NCI-H187 (cell line): ENCODE data around the gene TST.
A peak's percentile ranks its signal among the peaks of the same experiment; 100 is the strongest.

Source experiments
- DNase-seq, 2 experiments: peaks; one replicate each; lab custom pipeline; 2025; lab: John Stamatoyannopoulos, UW

Gene TST

DNA sequence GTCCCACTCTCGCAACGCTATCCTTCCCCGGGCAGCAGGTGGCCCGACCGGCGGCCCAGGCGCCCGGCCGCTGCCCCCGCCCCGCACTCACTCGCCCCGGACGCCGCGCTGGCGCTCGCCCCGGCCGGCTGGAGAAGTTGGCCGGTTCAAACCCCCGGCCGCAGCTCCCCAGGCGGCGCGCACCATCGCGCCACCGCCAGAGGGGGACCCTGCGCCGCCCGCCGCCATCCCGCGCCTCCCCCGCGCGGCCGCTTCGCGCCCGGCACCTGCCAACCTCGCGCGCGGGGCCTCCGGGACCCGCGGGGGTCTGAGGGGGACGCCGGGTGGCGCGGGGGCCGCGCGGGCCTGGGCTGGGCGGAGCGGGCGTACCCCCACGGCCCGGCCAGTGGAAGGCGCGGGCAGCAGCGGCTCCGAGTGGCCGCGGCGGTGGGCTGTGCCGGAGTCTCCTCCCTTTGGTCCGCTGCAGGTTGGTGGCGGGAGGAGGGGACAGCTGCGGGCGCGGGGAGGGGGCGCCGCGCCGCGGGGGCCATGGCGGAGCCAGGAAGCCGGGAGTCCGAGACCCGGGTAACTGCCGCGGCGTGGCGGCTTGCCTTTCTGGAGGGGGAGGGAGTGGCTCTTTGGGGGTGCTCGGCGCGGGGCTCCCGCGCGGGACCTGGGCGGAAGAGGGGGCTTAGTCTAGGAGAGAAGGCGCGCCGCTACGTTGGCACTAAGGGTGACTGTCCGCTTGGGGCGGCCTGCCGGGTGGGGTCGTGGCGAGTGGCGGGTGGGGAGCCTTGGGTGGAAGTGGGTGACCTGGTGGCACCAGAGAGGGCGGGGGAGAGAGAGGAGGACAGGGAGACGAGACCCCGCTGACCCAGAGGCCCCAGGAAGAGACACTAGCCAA lies at the start of gene TST, which contains the start of gene MPST:
TST (minus strand) TSS at position 139 of the 883 bp plus-strand sequence. CDS start 715 bp downstream, outside the sequence.
MPST (plus strand) TSS at position 434 of the 883 bp plus-strand sequence; CDS start at position 529, 95 bp downstream.
- no peak for DNase-seq

DNA sequence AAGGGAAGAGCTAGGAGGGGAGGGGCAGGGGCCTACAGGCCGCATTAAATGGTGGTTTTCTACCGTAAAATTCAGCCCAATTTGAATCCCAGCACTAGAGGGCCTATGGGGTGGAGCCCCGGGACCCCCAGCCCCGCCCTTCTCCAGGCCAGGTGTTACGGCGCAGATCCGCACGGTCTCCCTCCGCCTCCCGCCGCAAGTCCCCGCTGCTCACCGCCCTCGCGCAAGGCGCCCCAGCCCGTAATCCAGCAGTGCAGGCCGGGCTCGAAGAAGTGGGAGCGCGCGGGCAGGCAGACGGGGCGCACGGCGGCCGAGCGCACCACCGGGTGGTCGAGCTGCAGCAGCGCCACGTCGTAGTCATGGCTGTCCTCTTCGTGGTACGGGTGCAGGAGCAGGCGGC lies 49.6 kb upstream of the TST start:
- no peak for DNase-seq

DNA sequence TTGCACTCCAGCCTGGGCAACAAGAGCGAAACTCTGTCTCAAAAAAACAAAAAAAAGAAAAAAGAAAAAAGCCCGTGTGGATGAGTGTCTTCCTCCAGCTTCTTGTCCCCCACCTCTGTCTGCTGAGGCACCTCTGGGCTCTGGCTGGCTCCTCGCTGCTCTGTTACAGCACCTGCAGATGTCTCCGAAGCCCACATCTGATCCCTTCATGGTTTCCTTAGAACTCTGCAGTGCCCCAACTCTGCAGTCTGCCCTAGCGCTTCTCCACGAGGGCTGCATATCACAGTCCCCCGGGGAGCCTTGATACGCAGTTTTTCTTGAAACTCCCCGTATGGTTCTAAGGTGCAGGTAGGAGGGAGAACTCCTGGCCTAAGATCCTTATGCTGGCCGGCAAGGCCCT lies 48.2 kb upstream of the TST start:
- no peak for DNase-seq

DNA sequence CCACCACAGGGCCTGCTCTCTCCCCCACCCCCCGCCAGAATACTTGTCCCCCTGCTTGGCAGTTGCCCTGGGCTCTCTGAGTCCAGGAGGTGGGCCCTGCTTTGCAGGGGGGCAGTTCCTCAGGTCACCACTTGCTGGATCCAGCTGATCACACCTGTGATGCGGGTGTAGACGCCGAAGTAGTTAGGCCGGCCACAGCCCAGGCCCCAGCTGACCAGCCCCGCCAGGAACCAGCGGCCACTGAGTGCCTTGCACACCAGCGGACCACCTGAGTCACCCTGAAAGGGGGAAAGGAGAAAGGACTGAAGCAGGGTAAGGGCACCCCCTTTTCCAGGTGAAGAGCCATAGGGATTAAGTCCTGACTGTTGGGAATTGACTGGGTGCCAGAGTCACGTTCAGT lies 46.7 kb upstream of the TST start:
- DNase-seq: no peak

DNA sequence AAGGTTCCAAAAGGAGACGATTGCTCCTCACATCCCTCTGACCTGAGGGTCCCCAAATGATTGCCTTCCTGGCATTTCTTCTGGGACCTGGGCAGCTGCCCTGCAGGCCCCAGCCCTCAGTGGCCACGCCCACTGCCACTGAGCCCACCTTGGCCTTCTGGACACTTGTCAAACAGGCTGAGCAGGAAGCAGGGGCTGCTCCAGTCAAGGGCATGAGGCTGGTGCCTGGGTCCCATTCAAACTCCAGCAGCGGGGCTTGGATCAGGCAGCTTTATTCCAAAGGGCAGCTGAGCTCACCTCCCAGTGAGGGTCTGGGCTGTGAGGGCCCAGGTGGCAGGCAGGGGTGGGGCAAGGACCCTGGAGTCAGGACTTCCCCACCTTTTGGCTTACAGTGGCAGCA lies 45.9 kb upstream of the TST start:
- DNase-seq: no peak

DNA sequence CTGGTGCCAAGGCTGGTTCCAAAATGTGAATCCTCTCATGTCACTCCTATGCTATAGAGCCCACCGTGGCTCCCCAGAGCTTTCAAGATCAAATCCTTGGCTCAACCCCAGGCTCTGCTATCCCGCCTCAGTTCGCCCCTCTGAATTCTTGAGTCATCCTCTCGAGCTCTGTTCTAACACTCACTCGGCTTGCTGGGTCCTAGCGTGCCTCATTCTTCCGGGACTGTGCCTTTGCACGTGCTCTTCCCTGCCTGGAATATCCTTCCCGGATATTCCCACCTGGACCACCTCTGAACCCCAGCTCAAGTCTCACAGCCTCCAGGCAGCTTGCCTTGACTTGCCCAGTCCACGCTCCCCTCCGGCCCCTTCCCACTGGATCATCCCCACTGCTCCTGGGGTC lies 45.3 kb upstream of the TST start:
- DNase-seq: no peak

DNA sequence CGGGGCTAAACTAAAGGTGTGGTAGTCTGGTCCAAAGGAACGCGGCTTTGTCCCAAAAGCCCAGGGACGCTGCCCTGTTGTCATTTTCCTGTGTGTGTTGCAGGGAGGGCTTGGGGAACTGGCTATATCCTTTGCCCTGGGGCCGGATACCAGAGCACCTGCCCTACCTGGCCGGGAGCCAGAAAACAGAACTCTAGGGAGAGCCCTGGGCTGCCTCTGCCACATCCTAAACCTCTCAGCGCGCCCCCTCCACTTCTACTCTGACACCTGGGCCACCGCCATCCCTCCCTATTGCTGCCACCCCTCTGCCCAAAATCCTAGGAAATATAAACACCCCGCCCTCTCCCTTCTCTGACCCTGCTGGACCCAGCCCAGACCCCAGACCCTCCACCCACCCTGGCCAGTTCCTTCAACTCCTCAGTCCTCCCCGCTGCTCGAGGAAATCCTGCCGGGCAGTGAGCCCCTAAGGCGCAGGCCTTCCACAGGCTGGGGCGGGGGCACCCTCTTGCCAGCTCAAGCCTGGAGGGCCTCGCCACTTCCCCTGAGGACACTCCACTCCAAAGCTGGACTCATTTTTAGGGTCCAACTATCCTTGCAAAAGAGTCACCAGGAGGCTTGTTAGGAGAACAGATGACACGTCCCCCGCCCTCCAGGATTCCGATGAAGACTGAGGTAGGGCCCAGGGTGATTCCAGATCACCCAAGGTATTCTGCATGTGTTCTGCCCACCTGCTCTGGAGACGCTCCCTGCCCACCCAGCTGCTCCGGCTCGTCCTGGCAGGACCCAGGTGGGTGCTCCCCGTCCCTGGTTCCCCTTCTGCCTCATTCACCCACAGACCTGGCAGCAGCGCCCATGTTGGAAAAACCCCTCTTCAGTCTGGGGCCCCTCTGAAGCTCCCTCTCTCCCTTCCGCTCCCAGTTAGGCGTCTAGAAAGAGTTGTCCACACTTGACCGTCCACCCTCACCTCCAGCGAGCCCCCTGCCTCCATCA lies 44.5 kb upstream of the TST start:
- peak in 1 of 2 experiments; percentile 2 for DNase-seq

DNA sequence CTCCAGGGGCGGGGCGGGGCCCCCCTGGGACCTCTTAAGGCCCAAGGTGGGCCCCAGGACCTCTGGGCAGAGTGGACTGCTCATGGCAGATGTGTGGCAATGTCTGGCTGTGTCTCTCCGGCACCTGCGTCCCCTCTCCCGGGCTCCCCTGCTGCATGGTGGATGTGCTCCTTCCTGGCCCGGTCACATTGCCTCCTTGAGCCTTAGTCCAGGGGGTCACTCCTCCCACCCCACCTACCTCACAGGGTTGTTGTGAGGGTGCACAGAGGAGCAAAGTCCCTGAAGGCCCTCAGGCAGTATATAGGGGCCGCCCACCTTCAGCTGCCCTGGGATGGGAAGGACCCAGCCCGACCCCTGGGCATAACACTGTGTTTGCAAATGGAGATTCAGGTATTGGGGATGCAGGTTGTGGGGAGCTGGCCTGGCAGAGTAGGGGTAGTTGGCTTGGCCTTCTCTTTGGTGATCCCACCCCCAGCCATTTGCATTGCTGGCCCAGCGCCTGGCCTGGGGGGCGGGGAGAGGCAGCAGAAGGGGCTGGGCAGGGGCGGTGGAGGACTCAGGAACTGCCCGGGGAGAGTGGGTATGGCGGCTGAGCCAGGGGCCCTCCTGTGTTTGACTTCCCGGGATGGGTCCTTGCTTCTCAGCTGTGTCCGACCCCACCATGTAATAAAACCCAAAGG lies 43.6 kb upstream of the TST start:
- DNase-seq: no peak

DNA sequence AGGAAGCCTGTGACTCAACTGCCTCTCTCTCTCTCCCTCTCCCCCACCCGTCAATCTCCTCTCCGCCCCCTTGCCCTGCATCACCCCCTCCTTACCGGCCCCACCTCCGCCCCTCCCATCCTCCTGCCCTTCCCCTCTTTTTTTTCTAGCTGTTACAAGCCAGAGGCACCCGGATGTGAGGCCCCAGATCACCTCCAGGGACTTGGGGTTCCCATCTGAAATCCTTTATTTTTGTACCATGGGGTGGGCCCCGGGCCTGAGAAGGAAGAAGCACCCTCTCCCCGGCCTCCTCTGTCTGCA lies 43.1 kb upstream of the TST start:
- no peak for DNase-seq

DNA sequence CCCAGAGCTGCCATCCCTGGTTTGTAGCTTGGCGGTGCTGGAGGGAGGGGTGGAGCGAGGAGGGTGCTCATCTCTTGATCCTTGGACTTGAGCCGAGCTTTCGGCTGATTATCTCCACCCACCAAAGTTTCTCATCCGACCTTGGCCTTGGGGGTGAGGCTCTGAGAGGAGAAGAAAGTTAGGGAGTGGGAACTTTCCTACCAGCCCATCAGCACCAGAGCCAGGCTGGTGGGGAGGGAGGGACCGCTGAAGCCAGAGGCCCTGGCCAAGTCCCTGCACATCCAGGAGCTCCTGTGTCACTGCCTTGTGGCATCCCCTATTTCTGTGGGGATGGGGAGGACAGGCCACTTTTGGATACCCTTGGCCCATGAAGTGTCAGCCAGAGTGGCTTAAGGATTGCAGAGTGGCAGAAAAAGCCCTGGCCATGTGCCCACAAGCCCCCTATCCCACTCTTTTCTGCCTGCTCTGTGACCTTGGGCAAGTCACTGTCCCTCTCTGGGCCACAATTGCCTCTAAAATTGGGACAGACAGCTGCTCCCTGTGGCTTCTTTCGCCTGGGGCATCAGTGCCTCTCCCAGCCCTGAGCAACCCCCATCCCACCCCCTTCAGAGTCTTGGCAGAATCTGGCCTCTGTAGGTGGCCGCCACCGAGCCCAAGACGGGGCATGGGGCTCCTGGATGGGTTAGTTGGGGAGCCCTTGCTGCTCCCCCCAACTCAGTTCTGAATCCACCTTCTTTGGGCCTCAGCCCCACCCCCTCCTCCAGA lies 42.5 kb upstream of the TST start:
- DNase-seq: no peak

DNA sequence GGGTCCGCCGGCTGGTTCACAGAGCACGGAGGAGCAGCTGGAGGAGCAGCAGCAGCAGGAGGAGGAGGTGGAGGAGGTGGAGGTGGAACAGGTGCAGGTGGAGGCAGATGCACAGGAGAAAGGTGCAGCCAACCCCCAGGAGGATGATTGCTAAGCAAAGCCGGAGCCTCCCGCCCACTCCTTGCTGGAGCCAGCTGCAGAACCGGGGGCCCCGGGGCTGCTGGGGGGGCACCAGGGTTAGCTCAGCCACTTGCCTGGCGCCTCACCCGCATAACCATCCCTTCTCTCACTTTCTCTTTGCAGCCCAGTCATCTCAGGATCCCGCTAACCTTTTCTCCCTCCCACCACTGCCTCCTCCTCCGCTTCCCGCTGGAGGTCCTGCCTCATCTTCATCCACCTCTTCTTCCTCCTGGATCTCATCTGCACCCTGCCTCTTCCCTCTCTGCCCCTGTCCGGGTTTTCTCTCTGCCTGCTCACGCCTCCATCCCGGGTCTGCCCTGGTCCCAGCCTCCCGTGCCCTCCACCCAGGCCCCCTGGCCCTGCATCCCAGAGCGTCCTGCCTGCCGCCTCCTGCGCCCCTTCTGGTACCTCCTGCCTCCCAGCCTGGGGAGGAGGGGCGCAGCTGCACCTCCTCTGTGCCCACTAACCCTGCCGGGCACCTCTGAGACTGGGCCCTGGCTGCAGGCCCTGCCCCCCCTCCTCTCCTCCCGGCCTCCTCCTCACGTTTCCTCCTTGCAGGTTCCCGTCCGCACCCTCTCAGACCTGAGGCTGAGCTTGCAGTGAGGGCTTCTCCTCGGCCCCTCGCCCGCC lies 41.8 kb upstream of the TST start:
- no peak for DNase-seq

DNA sequence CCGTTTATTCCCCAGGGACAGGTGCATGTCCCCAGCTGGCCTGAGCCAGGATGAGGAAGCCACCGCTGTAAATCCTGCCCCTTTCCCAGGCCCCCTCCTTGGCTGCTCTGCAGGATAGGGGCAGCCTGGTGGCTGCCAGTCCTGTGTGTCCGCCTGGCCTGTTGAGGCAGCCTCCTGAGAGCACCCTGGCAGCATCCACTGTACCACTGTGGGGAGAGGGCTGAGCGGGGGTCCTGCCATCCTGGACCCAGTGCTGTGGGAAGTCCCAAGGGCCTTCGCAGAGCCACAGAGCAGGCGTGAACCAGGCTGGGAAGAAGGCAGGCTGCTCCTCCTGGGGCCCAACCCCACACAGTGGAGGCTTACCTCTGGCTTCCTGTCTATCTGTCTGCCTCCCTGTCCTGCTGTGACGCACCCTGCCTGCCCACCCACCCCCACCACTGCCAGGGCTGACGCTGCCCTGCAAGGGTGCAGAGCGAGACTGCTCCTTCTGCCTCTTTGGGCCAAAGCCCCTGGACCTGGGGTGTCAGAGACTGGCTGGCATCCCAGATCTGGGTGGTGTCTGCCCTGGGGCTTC lies 40.7 kb upstream of the TST start:
- DNase-seq: no peak

DNA sequence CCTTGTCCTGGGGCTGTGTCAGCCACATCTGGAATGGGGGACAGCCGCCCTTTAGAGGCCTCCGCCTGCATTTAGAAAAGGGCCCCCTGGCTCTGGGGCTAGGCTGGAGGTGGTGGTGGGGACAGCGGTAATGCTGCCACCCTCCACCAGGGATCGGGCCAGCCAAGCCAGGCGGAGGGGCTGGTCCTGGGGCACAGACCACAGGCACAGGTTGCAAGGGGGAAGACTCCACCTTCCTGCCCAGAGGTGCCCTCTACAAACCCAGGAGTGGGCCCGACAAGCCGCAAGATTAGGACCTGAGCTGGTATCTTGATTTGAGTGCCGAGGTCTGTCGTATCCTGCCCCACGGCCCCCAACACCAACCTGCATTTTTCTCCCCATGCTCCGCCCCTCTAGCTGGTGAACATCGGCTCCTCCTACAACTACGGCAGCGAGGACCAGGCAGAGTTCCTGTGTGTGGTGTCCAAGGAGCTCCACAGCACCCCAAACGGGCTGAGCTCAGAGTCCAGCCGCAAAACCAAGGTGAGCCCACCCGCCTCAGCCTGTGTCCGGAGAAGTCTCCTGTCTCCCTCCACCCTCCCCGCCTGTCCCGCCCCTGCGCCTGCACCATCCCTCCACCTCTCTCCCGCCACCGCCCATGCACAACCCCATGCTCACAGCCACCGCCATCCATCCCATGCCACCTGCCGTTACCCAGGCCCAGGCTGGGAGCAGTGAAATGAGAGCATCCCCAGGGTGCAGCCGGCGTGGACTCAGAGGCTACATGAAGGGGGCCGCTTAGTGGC lies 39.9 kb upstream of the TST start:
- no peak for DNase-seq

DNA sequence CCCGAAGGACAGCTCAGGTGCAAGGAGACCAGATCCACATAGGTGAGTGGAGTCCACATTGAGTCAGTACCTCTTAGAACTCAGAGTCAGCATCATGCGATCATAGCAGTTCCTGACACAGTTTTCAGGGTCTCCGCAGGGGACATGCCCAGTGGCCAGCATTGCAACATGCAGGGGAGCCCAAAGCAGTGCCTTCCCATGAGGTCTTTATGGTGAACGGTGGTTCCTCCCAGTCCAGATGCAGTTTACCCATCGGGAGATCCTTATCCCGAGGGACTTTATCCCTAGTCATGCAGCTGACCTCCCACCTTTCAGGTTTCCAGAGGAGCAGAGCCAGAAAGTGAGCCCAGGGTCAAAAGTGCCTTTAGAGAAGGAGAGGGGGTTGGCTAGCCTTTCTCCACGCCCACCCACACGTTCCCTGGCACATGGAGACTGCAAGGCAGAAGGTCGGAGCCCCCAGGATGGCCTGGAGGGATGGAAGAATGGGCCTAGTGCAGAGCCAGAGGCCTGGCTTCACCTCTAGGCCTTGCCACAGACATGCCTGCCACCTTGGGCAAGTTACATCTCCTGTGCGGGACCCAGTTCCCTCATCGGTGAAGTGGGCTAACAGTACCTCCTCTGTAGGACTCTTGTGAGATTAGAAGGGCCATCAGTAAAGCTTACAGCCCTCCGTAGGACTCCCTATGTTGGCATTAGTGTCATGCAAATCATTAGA lies 38.7 kb upstream of the TST start:
- no peak for DNase-seq

DNA sequence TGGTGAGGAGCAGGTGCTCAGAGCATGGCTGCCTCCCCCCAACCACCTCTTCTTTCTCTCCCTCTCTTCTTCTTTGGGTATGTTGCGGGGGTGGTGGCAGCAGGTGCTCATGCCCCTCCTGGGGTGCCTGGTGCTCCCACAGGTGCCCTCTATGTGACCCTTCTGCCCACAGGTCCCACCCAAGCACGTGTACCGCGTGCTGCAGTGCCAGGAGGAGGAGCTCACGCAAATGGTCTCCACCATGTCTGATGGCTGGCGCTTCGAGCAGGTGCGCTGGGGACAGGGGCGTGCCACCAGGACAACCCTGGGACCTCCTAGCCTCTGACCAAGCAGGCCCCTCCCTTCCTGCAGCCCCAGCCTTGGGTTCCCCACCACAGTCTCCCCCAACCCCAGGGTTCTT lies 38.0 kb upstream of the TST start:
- no peak for DNase-seq

DNA sequence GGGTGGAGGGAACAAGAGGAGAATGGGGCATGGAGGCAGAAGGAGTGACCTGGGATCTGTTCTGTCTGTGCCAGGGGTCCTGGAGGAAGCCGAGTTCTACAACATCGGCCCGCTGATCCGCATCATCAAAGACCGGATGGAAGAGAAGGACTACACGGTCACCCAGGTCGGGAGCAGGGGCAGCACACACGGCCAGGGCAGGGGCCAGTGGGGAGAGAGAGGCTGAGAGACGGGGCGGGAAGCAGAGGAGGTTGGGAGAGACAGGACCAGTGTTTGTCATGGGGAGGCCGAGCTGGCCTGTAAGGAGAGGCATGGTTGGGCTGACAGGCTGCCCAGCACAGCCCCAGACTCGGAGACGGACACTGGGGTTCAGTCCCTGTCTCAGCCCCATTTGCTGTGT lies 37.0 kb upstream of the TST start:
- DNase-seq: no peak

DNA sequence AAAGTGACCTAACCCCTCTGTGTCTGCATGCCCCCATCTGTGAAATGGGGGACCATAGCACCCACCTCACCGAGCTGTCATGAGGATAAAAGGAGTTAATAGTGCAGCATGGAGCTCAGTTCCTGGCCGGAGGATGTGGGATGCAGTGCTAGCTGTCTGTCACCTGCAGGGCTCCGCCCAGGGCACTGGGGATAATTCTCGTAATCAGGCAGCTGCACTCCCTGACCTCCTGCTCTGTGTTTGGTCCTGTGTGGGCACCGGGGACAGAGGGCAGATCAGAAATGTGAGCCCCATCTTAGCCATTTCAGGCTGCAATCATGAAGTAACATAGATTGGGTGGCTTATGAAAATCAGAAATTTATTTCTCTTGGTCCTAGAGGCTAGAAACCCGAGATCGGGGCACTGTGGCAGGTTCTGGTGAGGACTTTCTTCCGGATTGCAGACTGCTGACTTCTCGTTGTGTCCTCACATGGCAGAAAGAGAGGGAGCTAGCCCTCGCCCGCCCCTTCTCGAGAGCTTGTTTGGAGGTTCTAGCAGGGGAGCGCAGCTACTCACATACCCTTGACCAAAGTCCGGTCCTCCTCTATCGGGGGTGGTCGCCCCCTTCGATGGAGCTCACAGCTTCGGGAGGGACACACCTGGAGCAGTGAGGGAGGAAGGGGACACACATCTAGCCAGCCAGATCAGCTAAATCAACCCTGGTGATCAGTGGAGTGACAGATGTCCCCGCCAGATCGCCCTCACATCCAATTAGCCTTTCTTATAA lies 35.5 kb upstream of the TST start:
- DNase-seq: no peak

DNA sequence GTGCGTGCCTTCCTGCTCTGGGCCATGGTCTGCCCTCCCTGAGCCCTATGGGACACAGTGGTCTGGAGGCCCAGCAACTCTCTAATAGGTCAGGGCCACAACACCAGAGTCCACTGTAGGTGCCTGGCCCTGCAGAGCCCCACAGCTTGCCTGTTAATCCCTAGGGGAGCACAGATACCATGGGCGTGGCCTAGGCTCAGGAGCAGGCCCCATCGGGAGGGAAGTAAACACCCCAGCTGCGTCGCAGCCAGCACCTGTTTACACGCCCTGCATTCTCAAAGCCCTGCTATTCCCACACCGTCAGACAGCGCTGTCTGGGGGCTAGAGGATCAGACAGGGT lies 34.8 kb upstream of the TST start:
- no peak for DNase-seq
